ENCODE measurements around the gene ST6GALNAC2. TPM values are rescaled to one million over a fixed set of nuclear protein-coding genes. Genes with fewer than 3 reads are reported as not detected.
A peak's percentile ranks its signal among the peaks of the same experiment; 100 is the strongest.
"Not testable (repeated sequence)": the region's sequence is repeated elsewhere in the genome, so short reads cannot be mapped to it uniquely, and the experiment has no call there.

Gene ST6GALNAC2
- polyA plus RNA-seq, 1 donor: 3.9 TPM

DNA sequence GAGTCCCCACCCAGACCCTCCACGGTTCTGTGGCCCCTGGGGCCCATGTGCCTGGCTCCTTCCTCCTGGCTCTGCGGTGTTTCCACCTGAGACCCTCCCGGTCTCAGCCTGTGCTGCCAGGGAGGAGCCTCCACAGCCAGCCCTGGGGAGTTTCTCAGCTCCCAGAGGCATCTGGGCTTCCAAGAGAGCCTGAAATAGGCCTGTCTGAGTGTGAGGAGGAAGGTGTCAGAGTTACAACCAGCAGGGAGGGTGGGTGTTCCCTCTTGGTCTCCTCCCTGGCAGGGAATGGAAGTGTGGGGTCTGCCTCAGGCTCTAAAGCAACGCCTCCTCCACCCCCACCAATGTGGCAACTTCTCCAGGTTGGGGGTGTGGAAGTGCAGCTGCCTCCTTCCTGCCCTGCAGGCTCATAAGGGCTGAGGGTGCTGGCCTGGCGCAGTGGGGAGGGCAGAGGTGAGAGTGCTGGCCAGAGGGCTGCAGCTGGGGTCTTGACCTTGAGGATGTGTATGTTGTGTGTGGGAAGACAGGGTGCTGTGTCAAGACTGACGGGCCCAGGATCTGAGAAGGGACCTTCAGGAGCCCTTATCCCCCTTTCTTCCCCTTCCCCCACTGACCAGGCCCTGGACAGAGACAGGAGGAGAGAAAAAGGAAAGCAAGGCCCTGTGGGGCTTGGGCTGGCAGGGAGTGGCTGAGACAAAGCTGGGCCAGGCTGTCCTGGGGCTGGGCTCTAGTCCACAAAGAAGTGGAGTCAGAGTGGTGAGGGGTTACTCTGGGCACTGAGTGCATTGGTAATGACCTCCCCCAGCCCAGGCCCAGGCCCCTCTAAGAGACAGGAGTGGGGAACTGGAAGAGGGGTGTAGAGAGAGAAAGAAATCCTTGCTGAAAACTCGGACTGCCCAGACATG lies 50.6 kb downstream of the ST6GALNAC2 start:
- no peak overlapping the region for H3K27ac ChIP-seq (ENCODE audit: low read length)
- H3K4me3 ChIP-seq (ENCODE audit: low read length): no peak overlapping the region
- peaks cover 22% of the 10 kb centered on the region for H3K4me1 ChIP-seq (ENCODE audit: control insufficient read depth, insufficient read depth, low read length)
- H3K9me3 ChIP-seq (ENCODE audit: control insufficient read depth, low read depth, low read length): peaks cover 3% of the 10 kb centered on the region
- peaks cover 31% of the 10 kb centered on the region for H3K27me3 ChIP-seq (ENCODE audit: control insufficient read depth, insufficient read depth, low read length)
- H3K36me3 ChIP-seq (ENCODE audit: control insufficient read depth, insufficient read depth, low read length): no peaks in the 10 kb centered on the region
- no CpG with 5 or more reads among the region's 7 CpGs for WGBS (ENCODE audit: insufficient coverage, low lambda C conversion rate)
- no peak for DNase-seq

DNA sequence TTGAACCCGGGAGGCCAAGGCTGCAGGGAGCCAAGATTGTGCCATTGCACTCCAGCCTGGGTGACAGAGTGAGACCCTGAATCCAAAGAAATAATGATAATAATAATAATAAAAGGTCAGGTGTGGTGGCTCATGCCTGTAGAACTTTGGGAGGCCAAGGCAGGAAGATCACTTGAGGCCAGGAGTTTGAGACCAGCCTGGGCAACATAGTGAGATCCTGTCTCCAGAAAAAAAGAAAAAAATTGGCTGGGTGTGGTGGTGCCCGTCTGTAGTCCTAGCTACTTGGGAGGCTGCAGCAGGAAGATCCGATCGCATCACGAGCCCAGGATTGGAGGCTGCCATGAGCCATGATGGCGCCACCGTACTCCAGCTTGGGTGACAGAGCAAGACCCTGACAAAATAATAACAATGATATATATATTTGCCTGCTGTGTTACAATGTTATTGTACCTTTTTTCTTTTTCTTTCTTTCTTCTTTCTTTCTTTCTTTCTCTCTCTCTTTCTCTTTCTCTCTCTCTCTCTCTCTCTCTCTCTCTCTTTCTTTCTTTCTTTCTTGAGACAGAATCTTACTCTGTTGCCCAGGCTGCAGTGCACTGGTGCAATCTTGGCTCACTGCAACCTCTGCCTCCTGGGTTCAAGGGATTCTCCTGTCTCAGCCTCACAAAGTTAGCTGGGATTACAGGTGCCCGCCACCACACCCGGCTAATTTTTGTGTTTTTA lies 51.9 kb downstream of the ST6GALNAC2 start:
- not testable (repeated sequence) for DNase-seq; H3K27ac ChIP-seq (ENCODE audit: low read length)
- H3K4me1 ChIP-seq (ENCODE audit: control insufficient read depth, insufficient read depth, low read length): peaks cover 35% of the 10 kb centered on the region

DNA sequence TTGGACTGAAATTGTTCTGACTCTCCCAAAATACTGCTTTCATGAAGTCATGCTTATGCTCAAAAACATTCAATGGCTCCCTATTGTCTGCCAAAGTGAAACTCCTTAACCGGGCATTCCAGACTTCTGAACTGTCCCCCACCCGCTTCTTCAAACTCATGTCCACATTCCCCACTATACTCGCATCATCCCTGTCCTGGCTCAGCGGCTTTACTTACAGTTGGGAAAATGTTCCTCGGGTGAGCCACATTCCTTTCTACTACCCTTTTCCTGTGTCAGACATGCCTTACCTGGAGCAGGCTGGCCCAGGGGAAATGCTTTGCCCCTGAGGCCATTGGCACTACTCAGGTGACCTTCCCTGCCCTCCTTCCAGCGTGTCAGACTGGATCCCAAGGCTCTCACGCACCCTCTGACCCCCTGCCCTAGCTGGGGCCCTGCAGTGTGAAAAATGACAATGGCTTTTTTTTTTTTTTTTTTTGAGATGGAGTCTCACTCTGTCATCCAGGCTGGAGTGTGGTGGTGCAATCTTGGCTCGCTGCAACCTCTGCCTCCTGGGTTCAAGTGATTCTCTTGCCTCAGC lies 53.5 kb downstream of the ST6GALNAC2 start:
- Histone ChIP-seq H3K27ac (ENCODE audit: low read length) (peak overlapping the region; percentile 20), H3K36me3 (ENCODE audit: control insufficient read depth, insufficient read depth, low read length) (no peaks in the 10 kb centered on the region), H3K4me1 (ENCODE audit: control insufficient read depth, insufficient read depth, low read length) (peaks cover 43% of the 10 kb centered on the region), H3K4me3 (ENCODE audit: low read length) (no peak overlapping the region), H3K27me3 (ENCODE audit: control insufficient read depth, insufficient read depth, low read length) (peaks cover 12% of the 10 kb centered on the region), H3K9me3 (ENCODE audit: control insufficient read depth, low read depth, low read length) (peaks cover 6% of the 10 kb centered on the region)
- 80% methylated on average over 1 of the region's 8 CpGs for WGBS (ENCODE audit: insufficient coverage, low lambda C conversion rate)
- no peak for DNase-seq

More for the DNA sequence above, 51.9 kb downstream of the ST6GALNAC2 start:
- not testable (repeated sequence) for H3K4me3 ChIP-seq (ENCODE audit: low read length); H3K36me3 ChIP-seq (ENCODE audit: control insufficient read depth, insufficient read depth, low read length); H3K9me3 ChIP-seq (ENCODE audit: control insufficient read depth, low read depth, low read length)
- H3K27me3 ChIP-seq (ENCODE audit: control insufficient read depth, insufficient read depth, low read length): peaks cover 21% of the 10 kb centered on the region
- WGBS (ENCODE audit: insufficient coverage, low lambda C conversion rate): no CpG with 5 or more reads among the region's 9 CpGs

DNA sequence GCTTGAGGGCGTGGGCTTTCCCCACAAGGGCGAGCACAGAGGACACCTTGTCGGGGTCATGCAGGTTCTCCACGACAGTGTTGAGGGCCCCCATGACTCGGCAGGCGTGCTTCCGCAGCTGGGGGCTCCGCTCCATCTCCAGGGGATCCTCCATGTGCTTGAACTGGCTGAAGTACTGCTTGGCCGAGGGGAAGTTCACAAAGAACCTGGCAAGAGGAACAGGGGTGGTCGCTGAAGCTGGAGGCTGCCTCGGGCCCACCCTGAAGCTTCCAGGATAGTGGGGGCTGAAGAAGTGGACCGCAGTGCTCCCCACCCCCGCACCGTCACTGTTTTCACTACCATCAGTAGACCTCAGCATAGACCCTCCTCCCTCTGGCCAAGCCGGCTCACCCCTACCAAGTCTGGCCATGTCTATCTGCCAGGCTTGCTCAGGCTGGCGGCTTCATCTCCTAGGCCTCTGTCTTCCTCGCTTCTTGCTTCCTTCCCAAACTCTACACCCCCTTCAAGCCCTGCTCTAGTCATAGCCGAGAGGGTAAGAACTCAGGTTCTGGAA lies 54.1 kb downstream of the ST6GALNAC2 start:
- no CpG with 5 or more reads among the region's 18 CpGs for WGBS (ENCODE audit: insufficient coverage, low lambda C conversion rate)
- no peak for DNase-seq
- H3K27ac ChIP-seq (ENCODE audit: low read length): peak overlapping the region; percentile 20
- H3K9me3 ChIP-seq (ENCODE audit: control insufficient read depth, low read depth, low read length): peaks cover 4% of the 10 kb centered on the region
- peaks cover 6% of the 10 kb centered on the region for H3K27me3 ChIP-seq (ENCODE audit: control insufficient read depth, insufficient read depth, low read length)
- no peak overlapping the region for H3K4me3 ChIP-seq (ENCODE audit: low read length)
- H3K4me1 ChIP-seq (ENCODE audit: control insufficient read depth, insufficient read depth, low read length): peaks cover 43% of the 10 kb centered on the region
- no peaks in the 10 kb centered on the region for H3K36me3 ChIP-seq (ENCODE audit: control insufficient read depth, insufficient read depth, low read length)

DNA sequence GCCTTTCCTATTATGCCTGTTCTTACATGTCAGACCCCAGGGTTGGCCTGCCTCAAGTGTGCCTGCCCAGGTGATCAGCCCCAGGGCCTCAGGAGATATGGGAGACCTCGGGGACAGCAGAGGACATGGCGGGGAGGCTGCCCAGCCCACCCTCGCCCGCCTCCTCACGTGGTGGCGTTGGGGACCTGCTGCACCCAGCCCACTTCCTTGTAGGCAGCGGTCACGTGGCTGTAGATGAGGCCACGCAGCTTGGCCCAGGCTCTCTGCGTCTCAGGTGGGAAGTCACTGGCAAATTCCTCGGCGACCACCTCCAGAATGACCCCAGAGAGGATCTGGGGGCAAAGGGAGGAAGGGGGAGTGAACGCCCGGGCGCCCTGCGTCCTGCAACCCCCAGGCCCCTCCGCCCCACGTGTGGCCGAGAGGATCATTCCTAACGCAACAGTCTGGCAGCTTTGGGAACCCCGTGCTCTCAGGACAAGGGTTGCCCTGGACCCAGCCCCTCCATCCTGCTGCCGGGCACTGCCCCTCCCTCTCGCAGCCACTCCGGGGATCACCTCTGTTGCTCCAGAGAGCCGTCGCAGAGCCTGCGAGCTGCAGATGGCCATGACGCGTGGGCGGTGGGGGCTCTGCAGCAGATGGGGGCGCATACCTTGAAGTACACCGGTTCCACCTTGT lies 54.7 kb downstream of the ST6GALNAC2 start:
- peak overlapping the region; percentile 81 for H3K27ac ChIP-seq (ENCODE audit: low read length)
- H3K4me1 ChIP-seq (ENCODE audit: control insufficient read depth, insufficient read depth, low read length): peaks cover 43% of the 10 kb centered on the region
- no peaks in the 10 kb centered on the region for H3K36me3 ChIP-seq (ENCODE audit: control insufficient read depth, insufficient read depth, low read length)
- no CpG with 5 or more reads among the region's 32 CpGs for WGBS (ENCODE audit: insufficient coverage, low lambda C conversion rate)
- DNase-seq: no peak
- H3K27me3 ChIP-seq (ENCODE audit: control insufficient read depth, insufficient read depth, low read length): peaks cover under 1% of the 10 kb centered on the region
- H3K9me3 ChIP-seq (ENCODE audit: control insufficient read depth, low read depth, low read length): peaks cover 3% of the 10 kb centered on the region
- no peak overlapping the region for H3K4me3 ChIP-seq (ENCODE audit: low read length)

- Histone ChIP-seq H3K27me3 (ENCODE audit: control insufficient read depth, insufficient read depth, low read length) (no peaks in the 10 kb centered on the region), H3K4me3 (ENCODE audit: low read length) (no peak overlapping the region), H3K4me1 (ENCODE audit: control insufficient read depth, insufficient read depth, low read length) (peaks cover 45% of the 10 kb centered on the region), H3K27ac (ENCODE audit: low read length) (peak overlapping the region; percentile 81), H3K9me3 (ENCODE audit: control insufficient read depth, low read depth, low read length) (peaks cover 3% of the 10 kb centered on the region), H3K36me3 (ENCODE audit: control insufficient read depth, insufficient read depth, low read length) (no peaks in the 10 kb centered on the region)
- WGBS (ENCODE audit: insufficient coverage, low lambda C conversion rate): no CpG with 5 or more reads among the region's 23 CpGs
- DNase-seq: no peak
These were observed 55.5 kb downstream of the ST6GALNAC2 start for GRCh38 chr17:76530095-76530723.

DNA sequence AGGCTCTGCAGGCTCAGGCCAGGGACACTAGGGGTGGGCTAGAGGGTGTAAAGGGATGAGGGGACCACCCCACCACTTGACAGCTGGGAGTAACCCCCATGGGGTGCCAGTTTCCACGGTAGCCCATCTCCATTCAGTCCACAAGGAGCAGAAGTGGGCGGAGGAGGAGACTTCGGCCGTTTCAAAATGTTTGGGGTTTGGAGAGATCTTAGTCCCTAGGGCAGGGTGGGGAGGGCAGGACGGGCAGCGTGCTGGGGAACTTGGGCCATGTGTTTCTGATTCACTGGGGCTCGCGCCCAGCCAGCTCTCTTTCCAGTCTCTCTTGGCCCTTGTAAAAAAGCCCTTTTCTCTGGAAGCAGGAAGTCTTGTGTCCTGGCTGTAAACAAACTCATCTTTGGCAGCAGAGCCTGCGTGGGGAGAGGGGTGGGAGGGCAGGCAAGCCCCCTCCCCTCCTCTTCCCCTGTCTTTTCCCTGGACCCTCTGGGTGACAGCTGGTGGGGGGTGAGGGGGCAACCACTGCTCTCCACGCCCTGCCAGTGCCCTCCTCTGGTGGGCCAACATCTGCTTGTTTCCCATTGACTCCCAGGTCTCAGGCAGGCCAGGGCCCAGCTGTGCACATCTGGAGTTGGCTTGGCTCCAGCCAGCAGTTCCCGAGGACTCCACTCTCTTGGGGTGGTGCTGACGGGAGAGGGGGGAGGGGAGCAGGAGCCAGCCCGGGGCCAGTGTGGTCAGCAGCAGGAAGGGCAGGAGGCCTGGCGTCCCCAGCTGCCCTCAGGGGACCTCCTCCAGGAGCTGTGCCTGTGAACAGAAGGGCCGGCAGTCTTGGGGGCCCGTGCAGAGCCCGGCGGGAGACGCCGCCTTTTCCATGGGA lies 56.2 kb downstream of the ST6GALNAC2 start:
- Histone ChIP-seq H3K9me3 (ENCODE audit: control insufficient read depth, low read depth, low read length) (peaks cover 3% of the 10 kb centered on the region), H3K27me3 (ENCODE audit: control insufficient read depth, insufficient read depth, low read length) (no peaks in the 10 kb centered on the region), H3K4me3 (ENCODE audit: low read length) (no peak overlapping the region), H3K36me3 (ENCODE audit: control insufficient read depth, insufficient read depth, low read length) (no peaks in the 10 kb centered on the region), H3K27ac (ENCODE audit: low read length) (peak overlapping the region; percentile 81), H3K4me1 (ENCODE audit: control insufficient read depth, insufficient read depth, low read length) (peaks cover 52% of the 10 kb centered on the region)
- DNase-seq: peak; percentile 71 to 77
- no CpG with 5 or more reads among the region's 20 CpGs for WGBS (ENCODE audit: insufficient coverage, low lambda C conversion rate)

- no peak overlapping the region for H3K4me3 ChIP-seq (ENCODE audit: low read length)
- no peaks in the 10 kb centered on the region for H3K27me3 ChIP-seq (ENCODE audit: control insufficient read depth, insufficient read depth, low read length)
- peaks cover 52% of the 10 kb centered on the region for H3K4me1 ChIP-seq (ENCODE audit: control insufficient read depth, insufficient read depth, low read length)
- no peaks in the 10 kb centered on the region for H3K36me3 ChIP-seq (ENCODE audit: control insufficient read depth, insufficient read depth, low read length)
- no peak for DNase-seq
- H3K9me3 ChIP-seq (ENCODE audit: control insufficient read depth, low read depth, low read length): peaks cover 3% of the 10 kb centered on the region
- WGBS (ENCODE audit: insufficient coverage, low lambda C conversion rate): 85% methylated on average over 5 of the region's 31 CpGs
- peak overlapping the region; percentile 81 for H3K27ac ChIP-seq (ENCODE audit: low read length)
These were observed 57.0 kb downstream of the ST6GALNAC2 start for GRCh38 chr17:76528528-76529223.

Data from large intestine (tissue), 3 donors.